ENCODE results near the gene IKZF1.
"Not testable (repeated sequence)": the region's sequence is repeated elsewhere in the genome, so short reads cannot be mapped to it uniquely, and the experiment has no call there.

The IKZF1 gene

DNA sequence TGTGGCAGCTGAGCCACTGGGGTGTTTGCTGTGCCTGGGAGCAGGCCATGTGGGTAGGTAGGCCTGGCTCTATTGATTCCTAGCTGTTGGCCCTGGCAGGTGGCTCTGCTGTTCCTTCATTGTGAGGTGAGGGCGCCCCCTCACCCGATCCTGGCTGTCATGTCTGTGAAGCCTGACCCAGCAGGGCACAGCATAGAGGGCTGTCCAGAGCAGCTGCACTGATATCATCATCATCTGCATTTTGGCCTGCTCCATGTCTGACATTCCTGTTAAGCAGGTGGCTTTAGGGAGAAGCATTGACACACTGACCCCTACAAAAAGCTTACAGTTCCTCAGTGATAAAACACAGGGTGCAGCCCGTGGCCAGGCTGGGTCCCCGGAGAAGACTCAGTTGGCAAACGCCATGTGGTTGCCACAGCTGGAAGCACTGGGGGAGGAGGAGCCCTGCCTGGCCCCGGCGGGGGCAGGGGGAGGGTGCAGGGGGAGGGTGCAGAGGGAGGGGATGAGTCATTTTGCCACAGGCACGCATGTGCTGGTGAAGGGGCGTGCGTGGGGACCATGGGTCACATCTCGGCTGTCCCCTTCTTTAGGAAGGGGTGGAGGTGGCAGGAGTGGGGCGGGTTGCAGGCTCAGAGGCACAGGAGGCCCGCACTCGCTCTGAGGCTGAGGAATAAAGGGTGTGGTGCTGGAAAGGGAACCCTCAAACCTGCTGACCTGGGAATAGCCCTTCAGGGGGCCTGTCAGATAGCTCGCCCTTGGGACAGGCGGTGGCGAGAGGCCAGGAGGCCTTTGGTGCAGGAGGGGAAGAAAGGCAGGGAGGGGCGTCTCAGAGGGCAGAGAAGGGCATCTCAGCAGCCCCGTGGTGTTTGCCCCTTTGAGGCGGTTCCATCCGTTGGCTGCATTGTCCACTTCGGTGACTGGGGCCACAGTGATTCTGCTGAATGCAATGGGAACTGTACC, 31.6 kb downstream of the IKZF1 start:
- peak; percentile 60 to 73 for DNase-seq

DNA sequence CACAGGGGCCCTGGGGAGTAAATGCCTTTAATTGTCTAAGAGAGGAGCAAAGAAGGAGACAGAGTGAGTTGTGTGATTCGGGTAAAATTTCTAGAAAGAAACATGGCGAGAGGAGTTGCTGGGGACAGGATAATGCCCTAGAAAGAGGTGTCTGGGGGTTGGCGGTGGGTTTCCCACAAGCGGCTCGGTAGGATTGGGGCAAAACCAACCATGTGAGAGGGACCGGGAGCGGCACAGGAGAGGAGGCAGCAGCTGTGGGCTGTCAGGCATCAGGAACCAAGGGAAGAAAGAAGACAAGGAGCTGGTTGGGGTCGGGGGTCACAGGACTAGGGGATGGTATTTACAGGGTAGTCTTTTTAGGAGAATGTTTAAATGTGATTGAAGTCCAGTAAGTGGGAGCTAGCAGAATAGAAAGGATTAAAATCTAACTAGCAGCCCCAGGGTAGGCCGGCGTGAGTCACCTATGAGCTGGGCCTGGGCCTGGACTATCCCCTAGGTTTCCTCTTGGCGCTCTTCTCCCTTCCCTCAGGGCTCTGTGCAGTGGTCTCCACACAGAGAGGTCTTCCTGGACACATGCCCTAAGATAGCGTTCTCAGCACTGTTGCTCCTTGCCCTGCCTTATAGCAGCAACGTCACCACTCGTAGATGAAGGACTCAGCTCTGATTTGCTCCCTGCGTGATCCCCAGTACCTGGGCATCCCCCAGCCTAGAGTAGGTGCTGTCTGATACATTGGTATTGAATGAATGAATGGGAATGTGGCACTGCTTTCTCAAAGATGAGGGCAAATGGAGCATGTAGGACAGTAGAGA, 32.6 kb downstream of the IKZF1 start:
- no peak for DNase-seq

DNA sequence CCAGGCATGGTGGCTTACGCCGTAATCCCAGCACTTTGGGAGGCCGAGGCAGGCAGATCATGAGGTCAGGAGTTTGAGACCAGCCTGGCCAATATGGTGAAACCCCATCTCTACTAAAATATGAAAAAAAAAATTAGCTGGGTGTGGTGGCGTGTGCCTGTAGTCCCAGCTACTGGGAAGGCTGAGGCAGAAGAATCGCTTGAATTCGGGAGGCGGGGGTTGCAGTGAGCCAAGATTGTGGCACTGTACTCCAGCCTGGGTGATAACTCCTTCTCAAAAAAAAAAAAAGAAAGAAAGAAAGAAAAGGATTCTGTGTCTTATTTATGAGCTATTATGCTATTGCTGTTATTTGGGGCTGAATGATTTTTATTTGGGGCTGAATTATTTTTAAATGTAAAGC, 35.0 kb downstream of the IKZF1 start:
- not testable (repeated sequence) for DNase-seq

DNA sequence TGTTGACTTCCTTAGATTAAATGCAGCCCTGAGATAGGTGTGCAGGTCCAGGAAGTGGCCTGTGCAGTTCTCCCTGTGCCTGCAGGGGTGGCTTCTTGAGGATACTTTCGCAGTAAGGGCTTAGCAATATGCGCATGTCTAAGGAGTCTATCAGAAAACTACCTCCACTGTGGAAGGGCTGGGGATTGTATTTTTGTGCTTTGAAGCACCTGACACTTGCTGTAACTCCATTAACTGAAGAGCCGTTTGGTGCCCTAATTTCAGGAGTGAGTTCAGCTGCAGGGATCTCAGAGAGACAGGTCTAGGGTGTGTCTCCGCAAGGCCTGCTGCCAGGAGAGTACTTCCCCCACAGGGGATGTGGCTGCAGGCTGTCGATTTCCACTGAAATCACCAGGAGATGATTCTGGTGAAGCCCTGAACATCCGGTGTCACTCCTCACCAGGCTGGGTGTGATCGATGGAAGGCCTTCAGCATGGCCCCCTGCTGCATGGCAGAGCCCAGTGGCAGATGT, 35.5 kb downstream of the IKZF1 start:
- no peak for DNase-seq

DNA sequence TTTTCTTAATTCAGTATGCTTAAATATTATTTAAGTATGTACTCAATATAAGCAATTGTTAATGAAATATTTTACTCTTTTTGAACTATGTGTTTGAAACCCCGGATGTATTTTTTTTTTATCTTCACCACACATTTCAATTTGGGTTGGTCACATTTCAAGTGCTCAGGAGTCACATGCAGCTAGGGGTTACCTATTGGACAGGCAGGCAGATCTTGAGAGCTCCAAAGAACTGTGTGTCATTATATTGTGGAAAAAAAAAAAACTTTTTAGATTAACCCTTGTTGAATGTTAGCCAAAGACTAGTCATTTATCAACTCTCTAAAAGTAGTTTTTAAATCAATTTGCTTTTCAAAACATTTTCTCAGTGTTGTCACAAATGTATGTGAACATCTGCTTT, 37.2 kb downstream of the IKZF1 start:
- DNase-seq: no peak

DNA sequence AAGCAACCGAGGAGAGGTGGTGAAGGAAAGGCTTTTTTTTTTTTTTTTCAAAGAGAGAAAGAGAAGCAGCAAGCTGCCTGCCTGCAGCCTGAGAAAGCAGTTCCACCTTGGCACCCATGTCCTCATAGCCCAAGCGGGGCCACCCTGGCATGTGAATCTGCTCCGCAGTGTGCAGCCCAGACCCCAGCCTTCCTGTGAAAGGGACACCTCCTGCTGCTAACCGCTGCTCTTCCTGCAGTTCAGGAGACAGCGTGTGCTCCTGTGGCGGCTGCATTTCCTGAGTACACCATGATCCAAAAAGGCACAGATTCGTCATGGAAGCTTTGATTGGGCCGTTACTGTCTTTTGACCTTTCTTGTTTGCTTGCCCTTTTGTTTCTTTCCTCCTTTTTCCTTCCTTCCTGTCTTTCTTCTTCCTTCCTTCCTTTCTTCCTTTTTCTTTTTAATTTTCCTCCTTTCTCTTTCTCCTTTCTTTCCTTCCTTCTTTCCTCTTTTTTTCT, 38.1 kb downstream of the IKZF1 start:
- no peak for DNase-seq

DNA sequence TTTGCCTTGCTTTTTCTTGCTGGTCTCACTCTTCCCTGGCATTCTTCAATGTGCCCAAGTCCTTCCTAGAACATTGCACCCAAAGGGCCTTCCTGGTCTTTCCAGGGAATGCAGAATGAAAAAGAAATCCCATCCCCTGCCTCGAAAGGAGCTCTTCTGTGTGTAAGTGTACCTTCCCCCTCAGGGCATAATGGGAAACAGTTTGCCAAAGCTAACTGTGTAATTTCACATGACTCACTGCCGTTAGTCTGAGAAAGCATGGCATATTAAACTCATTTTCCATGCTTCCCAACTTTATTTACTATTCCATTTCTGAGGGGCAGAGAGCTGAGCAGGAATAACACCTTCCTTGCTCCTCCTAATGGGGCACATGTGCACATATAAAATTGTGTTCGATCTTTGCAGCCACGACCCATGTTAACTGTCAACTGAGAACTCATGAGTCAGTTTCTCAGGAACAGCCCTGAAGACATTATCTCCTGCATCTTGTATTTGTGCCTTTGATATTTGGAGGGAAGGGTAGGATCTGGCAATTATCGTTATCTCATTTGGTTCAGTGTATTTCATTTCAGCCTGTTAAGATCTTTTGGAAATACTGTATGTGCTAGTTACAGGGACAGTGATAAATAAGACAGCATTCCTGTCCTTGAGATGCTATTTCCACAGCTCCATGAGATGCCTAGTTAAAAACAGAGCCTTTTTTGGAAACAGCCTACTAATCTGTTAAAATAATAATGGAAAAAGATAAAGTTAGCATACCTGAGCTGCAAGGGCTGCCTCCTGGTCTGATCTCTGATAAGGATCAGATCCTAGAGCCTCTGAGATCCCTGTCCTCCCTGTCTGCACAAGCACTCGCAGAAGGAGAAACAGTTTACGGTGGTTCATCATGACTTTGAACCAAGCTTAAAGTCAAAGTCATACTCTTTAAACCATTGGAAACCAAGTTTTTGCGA, 42.3 kb downstream of the IKZF1 start:
- no peak for DNase-seq

DNA sequence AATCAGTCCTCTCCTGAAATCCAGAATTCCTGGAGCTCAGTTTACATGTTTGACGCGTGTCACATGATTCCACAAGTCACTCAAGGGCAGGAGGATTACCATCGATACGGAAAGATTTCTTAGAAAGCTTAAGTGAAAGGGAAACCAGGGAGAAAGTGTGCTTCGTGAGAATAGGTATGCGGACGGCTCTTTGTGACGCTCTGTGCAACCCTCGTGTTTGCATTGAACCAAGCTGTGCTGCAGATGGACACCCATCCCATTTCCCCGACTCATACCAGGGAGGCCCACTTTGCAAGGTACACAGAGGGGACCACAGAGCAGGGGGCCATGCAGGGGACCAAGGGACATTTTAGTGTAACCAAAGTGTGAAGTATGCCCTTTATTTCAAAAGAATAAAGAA, 43.2 kb downstream of the IKZF1 start:
- DNase-seq: no peak

DNA sequence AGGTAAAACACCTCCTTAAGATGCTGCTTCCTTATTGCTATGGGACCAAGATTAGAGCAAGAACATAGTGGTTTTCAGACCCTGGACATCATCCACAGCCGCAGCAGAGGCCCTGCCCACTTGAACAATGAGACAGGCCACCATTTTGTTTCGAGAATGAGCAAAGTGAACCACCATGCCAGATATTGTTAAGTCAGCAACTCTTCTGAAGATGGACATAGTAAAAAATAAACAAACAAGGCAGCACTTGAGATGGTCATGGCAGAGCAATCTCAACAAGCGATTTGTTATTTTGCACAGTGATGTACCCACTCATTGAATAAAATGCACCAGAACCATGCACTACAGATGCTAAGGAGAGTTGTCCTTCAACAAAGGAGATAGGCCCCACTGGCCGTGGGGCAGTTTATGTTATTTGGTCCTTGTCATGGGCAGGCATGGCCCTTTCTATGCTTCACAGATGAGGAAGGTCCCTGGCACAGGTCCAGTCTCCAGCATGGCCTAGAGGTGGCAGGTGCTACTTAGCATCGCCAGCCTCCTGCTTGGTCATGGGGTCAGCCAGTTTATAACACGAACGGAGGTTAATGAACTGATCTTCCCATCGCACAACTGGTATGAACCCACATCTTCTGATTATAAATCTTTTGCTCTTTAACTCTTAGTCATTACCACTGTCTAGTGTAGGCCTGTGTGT, 44.1 kb downstream of the IKZF1 start:
- DNase-seq: no peak

DNA sequence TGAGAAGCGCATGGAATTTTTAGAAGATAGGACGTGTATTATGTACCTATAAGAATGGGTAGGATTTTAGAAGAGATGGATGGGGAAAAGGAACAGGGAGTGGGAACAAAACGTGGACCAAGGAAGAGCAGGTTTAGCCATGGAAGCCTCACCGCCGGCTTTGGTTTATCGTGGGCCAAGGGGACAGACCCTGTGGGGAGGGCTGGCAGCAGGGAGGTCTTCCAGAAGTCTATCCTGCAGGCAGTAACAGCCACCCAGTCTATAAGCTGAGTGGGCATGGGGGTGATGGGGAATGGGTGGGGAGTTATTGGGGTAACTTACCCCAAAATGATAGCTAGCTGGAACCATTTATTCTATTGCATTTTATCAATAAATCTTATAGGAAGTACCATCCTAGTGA, 44.9 kb downstream of the IKZF1 start:
- no peak for DNase-seq

DNA sequence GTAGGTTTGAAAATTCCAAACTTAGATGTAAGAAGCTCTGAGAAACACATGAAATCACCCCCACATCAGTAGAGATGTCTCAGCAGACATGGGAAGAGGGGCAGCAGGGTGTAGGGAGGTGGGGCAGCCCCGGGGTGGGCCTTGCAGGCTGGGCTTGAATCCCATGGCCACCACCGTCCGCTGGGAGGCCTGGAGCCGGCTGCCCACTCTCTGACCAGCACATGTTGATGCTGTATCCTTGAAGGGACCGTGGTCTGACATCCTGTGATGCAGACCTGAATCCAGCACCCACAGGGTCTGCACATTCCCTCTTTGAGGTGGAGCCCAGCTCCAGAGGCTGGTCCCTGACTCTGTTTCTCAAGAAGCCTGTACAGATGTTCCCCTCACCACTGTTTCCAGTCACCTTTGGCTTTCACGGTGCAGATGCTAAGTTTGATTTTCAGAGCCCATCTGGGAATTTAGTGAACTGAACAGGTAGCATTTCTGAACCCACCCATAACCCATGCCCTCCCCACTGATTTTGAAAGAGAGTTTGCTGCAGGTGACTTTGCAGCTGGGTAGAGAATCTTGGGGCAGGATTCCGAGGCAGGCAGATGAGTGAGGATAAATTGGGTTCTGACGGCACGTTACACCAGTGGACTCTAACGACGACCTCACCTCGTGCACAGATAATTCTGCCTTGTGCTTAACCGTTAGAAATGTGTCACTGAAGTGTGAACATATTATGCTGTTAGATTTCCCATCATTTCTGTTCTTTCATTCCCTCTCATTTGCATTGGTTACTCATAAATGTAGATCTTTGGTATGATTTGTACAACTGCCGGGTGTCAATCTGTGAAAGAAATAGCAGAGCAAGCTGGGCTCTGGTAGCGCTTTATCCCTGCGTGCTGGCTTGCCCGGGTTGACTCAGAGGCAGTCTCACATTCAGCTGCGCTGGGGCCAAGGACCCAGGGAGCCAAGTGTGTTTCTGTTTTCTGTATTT, 45.7 kb downstream of the IKZF1 start:
- DNase-seq: peak in 1 of 2 donors; percentile 76

DNA sequence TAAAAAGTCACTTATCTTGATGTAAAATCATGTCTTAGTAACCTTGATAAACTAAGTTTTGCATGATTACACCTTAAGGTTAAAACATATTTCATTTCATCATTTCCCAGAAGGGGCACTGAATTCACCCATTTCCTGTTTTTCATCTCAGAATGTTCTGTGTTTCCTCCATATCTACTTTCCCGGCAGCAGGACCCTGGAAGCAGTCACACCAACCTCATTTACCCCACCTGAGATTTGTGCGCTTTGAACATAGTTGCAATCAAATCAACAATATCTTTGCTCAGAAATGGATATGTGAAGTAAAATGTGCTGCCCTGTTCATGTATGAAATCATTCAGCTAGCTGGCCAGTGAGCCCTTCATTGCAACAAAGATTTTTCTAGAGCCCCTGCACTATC, 46.8 kb downstream of the IKZF1 start:
- no peak for DNase-seq

DNA sequence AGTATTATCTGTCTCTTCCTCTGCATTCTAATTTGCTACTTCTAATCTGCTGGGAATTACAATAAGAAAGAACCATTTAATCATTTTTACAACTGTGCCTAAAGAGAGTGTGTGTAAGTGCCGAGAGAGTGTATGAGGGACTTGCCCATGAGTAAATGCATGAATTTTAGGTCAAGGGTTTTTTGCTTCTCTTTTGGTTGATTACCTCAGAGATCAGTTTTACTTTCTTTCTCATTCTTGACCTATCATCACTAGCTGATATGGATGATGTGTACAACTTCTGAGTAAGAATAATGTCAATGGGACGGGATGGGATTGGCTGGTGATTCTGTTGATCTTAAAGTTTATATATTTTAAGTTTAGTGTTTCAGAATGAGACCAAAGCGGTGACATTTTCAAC, 47.8 kb downstream of the IKZF1 start:
- DNase-seq: no peak

DNA sequence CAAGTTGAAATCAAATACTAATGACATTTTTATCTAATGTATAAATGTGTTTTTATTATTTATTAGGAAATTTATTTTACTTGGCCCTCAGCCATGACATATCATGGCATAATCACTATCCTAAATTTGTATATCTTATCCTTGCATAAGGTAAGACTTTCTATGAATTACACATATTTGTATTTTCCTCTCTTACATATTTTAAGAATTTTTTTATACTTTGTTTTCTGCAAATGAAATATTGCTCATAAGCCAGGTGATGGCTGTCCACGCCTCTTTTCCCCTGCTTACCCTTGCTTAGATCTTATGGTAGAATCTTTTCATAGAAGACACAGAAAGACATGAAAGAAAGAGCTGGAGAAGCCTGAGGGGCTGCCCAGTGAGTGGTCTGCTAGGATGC, 48.2 kb downstream of the IKZF1 start:
- no peak for DNase-seq

DNA sequence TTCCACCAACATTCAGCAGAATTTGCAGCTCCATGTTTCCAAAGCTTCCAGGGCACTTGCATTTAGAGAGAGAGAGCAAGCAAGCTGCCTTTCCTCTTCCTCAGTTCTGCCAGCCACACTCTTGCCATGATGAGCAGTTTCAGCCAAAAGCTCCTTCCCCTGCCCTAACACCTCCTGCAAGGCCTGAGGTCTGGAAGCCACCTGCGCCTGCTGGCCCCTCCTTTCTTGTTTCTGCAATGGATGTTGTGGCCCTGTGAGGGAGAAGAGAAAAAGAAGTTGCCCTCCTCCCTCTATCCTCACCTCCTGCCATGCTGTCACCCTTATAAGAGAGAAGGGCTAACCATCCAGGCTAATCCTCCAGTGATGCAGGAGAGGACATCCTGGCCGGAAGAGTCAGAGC, 48.7 kb downstream of the IKZF1 start:
- DNase-seq: no peak

DNA sequence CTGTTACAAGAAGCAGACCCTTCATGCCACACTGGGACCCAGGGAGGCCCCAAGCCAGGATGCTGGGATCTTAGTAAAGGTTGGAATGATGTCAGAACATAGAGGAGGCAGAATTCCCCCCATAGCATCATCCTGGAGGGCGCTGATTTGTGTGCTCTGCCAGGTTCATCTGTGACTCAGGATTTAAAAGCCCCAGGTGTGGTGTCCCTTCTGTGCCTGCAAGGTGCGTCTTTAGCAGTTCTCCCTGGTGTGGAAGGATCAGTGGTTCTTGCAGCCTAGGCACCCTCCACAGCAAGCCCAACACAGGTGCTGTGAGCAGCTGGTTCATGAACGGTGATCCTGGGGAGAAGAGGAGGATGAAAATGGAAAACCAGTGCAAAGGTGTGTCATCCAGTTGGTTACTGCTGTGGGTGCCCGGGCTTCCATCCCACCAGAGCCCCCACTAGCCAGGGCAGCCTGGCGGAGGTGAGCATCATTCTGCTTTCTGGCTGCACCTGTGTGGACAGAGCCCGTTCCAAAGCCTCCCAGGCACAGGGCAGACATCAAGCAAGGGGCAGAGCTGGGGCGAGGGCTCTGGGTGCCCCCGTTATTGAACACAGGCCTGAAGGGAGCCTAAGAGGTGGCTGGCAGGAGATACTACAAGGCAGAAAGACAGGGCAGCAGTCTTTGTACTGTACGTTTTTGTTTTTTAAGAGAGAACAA, 49.5 kb downstream of the IKZF1 start:
- DNase-seq: no peak

DNA sequence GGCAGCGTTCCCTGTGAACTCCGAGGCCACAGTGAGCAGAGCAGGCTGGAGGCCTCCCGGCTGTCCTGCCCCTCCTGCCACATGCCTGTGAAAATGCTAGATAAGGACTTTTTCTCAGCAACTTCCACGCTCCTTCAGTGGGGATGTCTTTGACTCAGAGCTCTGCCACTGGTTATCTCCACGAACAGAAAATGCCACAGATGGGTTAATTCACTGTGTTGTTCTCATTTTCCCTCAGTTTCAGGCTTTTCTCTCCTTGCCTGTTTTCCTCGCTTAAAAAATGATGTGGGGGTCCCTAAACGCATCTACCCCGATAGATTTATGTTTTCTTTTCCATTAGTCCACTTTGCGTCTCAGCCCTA, 51.3 kb downstream of the IKZF1 start:
- DNase-seq: no peak

DNA sequence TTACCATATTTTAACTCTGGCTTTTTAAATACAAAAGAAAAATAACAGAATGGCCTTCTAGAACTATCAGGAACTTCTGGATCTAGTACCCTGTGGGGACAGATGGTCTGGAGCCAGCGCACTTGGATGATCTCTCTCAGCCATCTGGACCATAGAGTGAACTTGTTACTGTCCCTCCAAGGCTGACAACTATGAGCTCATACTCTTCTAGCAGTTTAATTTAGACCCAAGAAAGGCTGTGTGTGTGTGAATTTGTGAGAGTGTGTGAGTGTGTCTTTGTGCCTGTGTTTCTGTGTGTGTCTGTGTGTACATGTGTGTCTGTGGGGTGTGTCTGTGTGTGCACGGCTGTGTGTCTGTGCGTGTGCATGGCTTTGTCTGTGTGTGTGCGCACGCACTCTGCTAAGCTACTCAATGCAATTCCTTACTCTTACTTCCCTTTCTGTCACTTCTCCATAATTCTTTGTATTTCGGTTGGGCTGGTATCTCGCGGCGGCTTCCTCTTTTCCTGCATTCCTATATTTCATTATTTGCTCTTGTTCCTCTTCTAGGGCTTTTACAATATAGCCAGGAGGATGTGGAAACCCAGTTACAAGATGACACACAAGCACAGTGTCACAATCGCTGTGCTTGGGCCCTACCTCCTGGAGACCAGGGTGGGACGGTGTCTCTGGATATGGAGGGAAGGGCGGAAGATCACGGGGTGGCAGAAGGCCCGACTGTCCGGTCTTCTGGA, 51.9 kb downstream of the IKZF1 start:
- DNase-seq: no peak

DNA sequence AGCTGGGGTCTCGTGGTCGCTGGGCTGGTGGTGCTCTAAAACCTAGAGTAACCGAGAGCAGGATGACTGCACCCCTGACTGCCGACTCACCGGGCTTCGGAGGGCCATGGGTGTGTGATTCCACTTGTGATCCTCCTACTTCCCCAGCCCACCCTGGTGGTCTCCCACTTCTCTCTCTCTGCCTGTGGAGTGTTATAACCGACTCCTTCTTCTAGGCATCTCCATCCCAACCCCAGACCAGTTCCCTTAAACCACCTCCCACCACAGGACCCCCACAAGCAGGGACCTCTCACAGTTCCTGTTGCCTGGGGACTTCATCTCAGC, 52.4 kb downstream of the IKZF1 start:
- no peak for DNase-seq
